Hepatocyte (in vitro differentiated cells): ENCODE measurements around the gene CRYAA.

Experiments
- EZH2 ChIP-seq: fragments of 200-600 bp; sonication (generic); IDR thresholded peaks from 2 replicates; pipeline ENCODE4 v1.6.1; 2016; ENCODE audit warnings: antibody characterized with exemption, mild to moderate bottlenecking, borderline replicate concordance
- EZH2phosphoT487 ChIP-seq: fragments of 200-600 bp; sonication (generic); IDR thresholded peaks from one replicate; pipeline ENCODE4 v1.6.1; 2018; ENCODE audit warnings: antibody characterized with exemption, mild to moderate bottlenecking, low read depth, moderate library complexity; ENCODE audit not compliant: unreplicated experiment, severe bottlenecking
- TF ChIP-seq, protein P1 (sequence below): fragments of 200-600 bp; sonication (generic); IDR thresholded peaks from 2 replicates; pipeline ENCODE4 v1.5.1; 2016; ENCODE audit warnings: antibody characterized with exemption, mild to moderate bottlenecking; ENCODE audit not compliant: poor library complexity

DNA sequence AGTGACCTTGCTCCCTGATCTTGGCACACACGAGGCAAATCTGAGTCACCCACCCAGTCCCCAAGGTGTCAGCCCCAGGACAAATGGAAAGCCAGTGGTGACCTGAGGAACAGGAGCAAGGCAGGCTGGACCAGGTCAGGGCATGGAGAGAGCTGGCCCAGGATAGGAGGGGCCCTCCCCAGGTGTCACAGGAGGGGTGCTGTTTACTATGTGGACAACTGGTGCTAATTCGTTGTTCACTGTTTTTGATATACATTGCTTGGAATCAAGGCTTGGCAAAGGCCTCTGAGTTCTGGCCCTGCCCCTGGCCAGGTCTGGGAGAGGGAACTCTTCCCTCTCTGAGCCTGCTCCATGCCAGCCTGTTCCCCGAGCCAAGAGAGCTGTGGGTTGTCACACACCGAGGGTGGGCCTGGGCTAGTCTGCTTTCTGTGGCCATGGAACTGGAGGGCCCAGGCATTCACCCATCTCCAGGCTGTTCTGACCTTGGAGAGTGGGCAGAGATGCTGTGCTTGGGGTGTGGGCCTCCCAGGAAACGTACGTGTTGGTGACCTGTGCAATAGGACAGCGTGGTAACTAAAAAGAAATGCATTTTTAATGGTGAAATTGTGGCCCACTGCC, 41.8 kb downstream of the CRYAA start:
- TF ChIP-seq, protein P1, sequence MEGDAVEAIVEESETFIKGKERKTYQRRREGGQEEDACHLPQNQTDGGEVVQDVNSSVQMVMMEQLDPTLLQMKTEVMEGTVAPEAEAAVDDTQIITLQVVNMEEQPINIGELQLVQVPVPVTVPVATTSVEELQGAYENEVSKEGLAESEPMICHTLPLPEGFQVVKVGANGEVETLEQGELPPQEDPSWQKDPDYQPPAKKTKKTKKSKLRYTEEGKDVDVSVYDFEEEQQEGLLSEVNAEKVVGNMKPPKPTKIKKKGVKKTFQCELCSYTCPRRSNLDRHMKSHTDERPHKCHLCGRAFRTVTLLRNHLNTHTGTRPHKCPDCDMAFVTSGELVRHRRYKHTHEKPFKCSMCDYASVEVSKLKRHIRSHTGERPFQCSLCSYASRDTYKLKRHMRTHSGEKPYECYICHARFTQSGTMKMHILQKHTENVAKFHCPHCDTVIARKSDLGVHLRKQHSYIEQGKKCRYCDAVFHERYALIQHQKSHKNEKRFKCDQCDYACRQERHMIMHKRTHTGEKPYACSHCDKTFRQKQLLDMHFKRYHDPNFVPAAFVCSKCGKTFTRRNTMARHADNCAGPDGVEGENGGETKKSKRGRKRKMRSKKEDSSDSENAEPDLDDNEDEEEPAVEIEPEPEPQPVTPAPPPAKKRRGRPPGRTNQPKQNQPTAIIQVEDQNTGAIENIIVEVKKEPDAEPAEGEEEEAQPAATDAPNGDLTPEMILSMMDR: no peak
- TF ChIP-seq EZH2phosphoT487 (no peak), EZH2 (no peak)
